Activated CD8-positive, alpha-beta memory T cell treated with anti-CD3 and anti-CD28 coated beads for 1 hour (primary cell): ENCODE measurements around the gene TIPARP.

Experiments
- DNase-seq, 2 donors: peaks; one replicate each; pipeline ENCODE4 v3.0.0-alpha.2; 2020; ENCODE audit warnings: low read depth in 1 of 2; ENCODE audit errors: extremely low read depth in 1 of 2

TIPARP gene

GRCh38 chr3:156675830-156676767 lies 1.7 kb downstream of the TIPARP start:
- peak; percentile 5 to 19 for DNase-seq

DNA sequence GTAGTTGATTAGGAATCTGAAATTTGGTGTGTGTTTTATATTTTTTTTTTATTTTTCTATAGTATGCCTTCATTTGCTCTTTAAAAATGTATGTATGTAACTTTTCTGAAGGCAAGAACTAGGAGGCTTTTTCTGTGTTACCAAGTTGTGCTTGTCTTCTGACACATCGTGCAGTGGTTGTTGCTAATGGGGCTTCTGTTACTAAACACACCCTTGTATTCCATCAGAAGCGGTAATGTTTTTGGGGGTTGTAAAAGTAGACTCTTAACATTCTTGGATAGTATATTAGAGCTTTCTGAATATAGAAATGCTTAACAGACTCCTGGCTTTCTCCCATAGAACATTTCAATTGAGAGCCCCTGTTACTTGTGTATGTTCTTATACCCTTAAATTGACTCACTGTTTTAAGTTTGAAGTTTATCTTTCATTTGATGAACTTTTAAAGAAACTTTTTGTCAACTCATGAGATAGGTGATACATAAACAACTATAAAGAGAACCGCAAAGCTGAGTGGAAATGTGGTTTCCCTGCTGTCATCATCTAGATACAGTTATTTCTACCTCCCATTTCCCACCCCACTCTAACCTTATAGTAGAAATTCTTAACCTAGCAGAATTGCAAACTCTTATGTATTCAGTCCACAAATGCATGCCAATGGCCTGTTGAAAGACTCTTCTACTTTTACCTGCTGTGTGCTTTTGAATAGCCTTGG lies 2.5 kb downstream of the TIPARP start:
- peak in 1 of 2 donors; percentile 8 for DNase-seq

- DNase-seq: no peak
Observed at GRCh38 chr3:156677536-156677935, 3.1 kb downstream of the TIPARP start.

DNA sequence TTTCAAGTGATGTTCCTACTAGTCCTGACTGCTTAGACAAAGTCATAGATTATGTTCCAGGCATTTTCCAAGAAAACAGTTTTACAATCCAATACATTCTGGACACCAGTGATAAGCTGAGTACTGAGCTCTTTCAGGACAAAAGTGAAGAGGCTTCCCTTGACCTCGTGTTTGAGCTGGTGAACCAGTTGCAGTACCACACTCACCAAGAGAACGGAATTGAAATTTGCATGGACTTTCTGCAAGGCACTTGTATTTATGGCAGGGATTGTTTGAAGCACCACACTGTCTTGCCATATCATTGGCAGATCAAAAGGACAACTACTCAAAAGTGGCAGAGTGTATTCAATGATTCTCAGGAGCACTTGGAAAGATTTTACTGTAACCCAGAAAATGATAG lies 3.8 kb downstream of the TIPARP start:
- DNase-seq: no peak

- no peak for DNase-seq
Observed at GRCh38 chr3:156680243-156680914, 6.0 kb downstream of the TIPARP start.

DNA sequence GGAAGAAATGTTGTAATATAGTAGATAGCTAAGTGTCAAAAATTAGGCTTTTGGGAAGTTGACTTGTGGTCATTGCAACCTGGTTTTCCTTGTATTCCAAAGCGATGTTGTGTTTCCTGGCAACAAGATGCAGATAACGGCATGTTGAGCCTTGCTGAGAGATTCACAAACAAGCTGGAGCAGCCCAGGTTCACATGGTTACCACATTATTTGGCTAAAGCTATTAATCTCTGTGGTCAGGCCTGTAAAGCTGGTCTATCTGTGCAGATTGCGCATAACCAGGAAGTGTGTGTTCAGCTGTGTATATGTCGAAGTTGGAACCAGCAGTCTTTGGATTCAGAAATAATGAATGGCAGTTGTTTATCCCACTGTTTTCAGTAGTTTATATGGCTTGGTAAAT lies 6.6 kb downstream of the TIPARP start:
- DNase-seq: no peak

GRCh38 chr3:156682501-156682900 lies 8.1 kb downstream of the TIPARP start:
- no peak for DNase-seq

- DNase-seq: no peak
Observed at GRCh38 chr3:156682963-156683362, 8.6 kb downstream of the TIPARP start.

- DNase-seq: no peak
Observed at GRCh38 chr3:156685198-156685597, 10.8 kb downstream of the TIPARP start.

DNA sequence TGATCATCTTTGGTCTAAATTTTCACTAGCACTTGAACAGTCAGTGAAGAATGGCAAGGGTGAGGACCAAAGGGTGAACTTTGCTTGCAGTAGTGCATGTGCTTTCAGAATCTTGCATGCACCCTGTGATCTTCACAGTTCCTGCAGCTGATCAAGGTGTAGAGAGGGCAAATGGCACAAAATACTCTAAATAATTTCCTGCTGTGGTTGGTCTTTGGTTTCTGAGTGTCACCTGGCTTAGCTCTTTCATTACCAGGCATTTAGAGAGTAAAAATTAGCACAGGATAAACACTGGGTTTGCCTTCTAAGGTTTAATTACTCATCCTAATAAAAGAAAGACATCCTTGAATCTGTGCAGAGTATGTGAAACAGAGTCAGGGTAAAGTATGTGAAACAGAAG lies 11.4 kb downstream of the TIPARP start:
- no peak for DNase-seq

- DNase-seq: no peak
Observed at GRCh38 chr3:156687023-156687422, 12.6 kb downstream of the TIPARP start.

DNA sequence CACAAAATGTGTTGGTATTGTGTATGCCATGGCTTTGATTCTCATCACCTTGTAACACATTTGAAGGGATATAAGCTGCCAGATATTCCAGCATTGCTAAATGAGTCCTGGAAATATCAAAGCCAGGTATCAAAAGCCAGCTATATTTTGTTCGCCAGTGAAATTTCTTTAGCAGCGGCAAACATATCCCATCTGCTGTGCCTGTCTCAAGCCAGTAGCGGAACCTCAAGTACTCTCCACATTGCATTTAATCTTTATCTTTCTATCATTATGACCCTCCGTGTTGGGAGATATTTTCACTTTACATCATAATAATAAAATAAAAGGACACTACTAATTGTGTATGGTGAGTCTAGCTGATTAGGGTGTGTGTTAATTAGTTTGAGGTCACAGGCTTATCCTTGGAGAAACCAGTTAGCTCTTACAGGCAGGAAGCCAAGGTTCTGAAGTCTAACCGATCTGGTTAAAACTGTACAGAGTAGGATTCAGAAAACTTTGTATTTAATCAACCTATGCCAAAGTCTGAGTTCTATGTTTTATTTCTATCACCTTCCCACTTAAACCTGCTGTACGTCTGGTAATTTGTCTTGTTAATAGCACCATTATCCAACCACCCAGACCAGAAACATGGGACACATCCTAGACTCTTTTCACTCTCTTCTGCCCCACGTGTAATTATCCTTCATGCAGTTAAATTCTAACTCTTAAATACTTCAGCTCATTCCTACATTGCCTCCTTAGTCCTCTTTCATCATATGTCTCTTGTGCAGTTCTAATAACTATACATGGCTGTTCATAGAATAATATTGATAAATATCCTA lies 14.5 kb downstream of the TIPARP start:
- DNase-seq: no peak

DNA sequence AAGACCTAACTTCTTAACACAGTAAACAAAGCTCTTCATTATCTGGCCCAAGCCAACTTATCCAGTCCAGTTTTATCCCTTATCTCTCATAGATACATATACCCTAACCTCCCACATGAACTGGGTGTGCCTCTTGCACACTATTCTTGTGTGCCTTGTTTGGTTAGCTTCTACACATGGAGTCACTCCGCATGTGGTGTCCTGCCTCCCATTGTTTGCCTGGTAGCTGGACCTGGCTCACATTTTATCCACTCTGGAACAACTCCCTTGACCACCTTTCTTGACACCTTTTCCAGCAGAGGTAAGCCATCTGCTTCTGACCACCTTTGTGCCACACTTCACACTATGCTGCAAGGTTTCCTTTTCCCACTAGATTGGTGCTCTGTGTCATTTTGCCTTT lies 15.2 kb downstream of the TIPARP start:
- DNase-seq: no peak

- DNase-seq: no peak
Observed at GRCh38 chr3:156691920-156692319, 17.5 kb downstream of the TIPARP start.

DNA sequence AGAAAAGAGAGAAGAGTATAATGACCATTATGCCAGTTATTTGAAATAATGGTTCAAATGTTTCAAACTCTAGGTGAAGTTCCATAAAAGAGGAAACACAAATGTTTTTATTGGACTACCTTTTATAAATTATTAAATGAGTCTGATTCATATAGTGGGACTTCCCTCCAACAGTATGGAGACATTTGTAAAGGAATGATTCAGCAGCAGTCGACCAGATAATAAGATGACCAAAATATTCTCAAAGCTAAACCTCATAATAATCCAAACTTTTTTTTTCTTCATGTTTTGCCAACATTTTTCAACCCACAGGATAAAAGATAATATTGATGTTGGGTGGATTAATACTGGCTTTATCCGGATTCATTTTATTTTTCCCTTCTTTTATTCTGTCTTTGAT lies 18.8 kb downstream of the TIPARP start:
- DNase-seq: no peak

DNA sequence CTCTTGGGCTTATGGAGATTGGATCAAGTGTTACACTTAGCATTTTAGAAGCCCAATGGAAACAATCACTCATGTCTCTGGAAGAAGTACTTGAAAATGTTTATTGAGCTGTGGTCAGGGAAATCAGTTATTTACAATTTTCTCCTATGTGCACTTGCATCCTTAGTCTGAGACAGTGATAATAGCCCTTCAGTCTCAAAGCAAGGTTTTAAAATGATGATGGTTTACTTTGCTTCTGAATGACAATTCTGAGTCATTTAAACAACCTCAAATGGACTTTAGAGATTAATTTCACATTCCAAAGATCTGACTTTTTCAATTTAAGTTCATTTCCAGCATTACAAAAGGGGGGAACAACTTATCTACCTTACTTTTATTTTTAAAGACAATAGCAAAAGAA lies 20.1 kb downstream of the TIPARP start:
- no peak for DNase-seq

- DNase-seq: no peak
Observed at GRCh38 chr3:156702367-156702766, 28.0 kb downstream of the TIPARP start.

GRCh38 chr3:156704370-156705036 lies 30.1 kb downstream of the TIPARP start:
- no peak for DNase-seq

DNA sequence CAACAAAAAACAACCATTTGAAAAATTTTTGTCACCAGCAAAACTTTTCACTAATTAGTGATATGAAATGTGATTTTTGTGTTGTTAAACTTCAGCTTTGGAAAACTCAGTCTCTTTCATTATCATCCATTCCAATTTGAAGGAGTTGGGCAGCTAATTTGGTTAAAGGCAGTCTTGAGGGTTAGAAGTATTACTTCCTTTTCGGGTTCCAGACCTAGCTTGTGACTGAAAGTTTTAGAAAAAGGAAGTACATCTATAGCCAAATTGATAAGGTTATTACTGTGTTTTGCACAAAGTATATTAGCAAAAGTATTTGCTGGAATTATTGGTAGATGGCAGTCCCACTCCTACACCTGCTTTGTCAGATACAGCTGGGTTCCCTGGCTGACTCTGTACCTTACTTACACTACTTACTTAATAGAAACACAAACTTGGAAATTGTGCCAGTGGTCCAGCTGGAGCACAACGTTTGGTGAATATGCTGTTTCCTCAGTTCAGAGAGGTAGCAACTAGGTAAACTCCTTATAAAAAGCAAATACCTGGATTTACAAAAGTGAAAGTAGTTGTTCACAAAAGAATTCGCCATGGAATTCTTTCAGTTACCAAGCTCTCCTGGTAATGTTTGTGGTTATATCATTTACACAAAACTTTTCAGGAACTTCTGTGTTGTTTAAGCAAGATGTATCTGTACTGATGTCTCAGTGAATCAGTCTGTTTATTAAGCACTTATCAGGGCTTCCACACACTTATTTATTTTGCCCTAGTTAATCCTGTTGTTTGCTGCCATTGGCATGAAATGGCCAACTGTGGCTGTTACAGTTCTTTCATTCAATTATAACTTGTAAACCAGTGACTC lies 31.6 kb downstream of the TIPARP start:
- DNase-seq: no peak
